ENCODE data around the gene CCL7. TPM values are rescaled to one million over a fixed set of nuclear protein-coding genes. Genes with fewer than 3 reads are reported as not detected.

The CCL7 gene
- total and polyA plus RNA-seq, 2 experiments from 2014 or later = 0.69 TPM; not detected in 1

- Histone ChIP-seq H3K4me1 (ENCODE audit: insufficient read depth) (no peaks in the 10 kb centered on the region), H3K79me2 (no peaks in the 10 kb centered on the region), H2AFZ (no peak overlapping the region), H3K4me3 (no peak overlapping the region), H3K27me3 (no peaks in the 10 kb centered on the region), H3K36me3 (replicated peaks; ENCODE audit: insufficient read depth, low read depth) (no peaks in the 10 kb centered on the region), H3K9me2 (replicated peaks; ENCODE audit: insufficient read depth) (no peaks in the 10 kb centered on the region), H3K9me3 (ENCODE audit: low read depth) (no peaks in the 10 kb centered on the region), H4K20me1 (ENCODE audit: insufficient read depth, poor library complexity, severe bottlenecking) (no peaks in the 10 kb centered on the region), H3K27ac (no peak overlapping the region), H3K4me2 (no peak overlapping the region)
- DNase-seq (ENCODE audit: low spot score) = no peak
- TF ChIP-seq CTCF (IDR thresholded peaks at IDR 0.05; ENCODE audit: poor library complexity) (no peak), EZH2phosphoT487 (IDR thresholded peaks at IDR 0.05; ENCODE audit: low read depth, severe bottlenecking, unreplicated experiment) (no peak)
- 60% methylated on average over 3 of the region's 3 CpGs for WGBS (ENCODE audit: low lambda C conversion rate, missing lambda C conversion rate)
Observed at GRCh38 chr17:34307110-34307509, 37.1 kb downstream of the CCL7 start.

GRCh38 chr17:34308371-34308770, 38.4 kb downstream of the CCL7 start:
- Histone ChIP-seq H3K4me2 (no peak overlapping the region), H3K79me2 (no peaks in the 10 kb centered on the region), H2AFZ (no peak overlapping the region), H3K27me3 (no peaks in the 10 kb centered on the region), H3K9me3 (ENCODE audit: low read depth) (no peaks in the 10 kb centered on the region), H4K20me1 (ENCODE audit: insufficient read depth, poor library complexity, severe bottlenecking) (no peaks in the 10 kb centered on the region), H3K9me2 (replicated peaks; ENCODE audit: insufficient read depth) (no peaks in the 10 kb centered on the region), H3K36me3 (replicated peaks; ENCODE audit: insufficient read depth, low read depth) (no peaks in the 10 kb centered on the region), H3K27ac (no peak overlapping the region), H3K4me3 (no peak overlapping the region), H3K4me1 (ENCODE audit: insufficient read depth) (no peaks in the 10 kb centered on the region)
- TF ChIP-seq EZH2phosphoT487 (IDR thresholded peaks at IDR 0.05; ENCODE audit: low read depth, severe bottlenecking, unreplicated experiment) (no peak), CTCF (IDR thresholded peaks at IDR 0.05; ENCODE audit: poor library complexity) (no peak), EZH2 (IDR thresholded peaks at IDR 0.05; ENCODE audit: borderline replicate concordance) (no peak)
- no peak for DNase-seq (ENCODE audit: low spot score)

GRCh38 chr17:34311291-34311690, 41.3 kb downstream of the CCL7 start:
- Histone ChIP-seq H3K79me2 (no peaks in the 10 kb centered on the region), H3K36me3 (replicated peaks; ENCODE audit: insufficient read depth, low read depth) (no peaks in the 10 kb centered on the region), H3K9me2 (replicated peaks; ENCODE audit: insufficient read depth) (no peaks in the 10 kb centered on the region), H3K4me1 (ENCODE audit: insufficient read depth) (no peaks in the 10 kb centered on the region), H3K4me2 (no peak overlapping the region), H3K27ac (no peak overlapping the region), H3K4me3 (no peak overlapping the region), H4K20me1 (ENCODE audit: insufficient read depth, poor library complexity, severe bottlenecking) (no peaks in the 10 kb centered on the region), H2AFZ (no peak overlapping the region), H3K27me3 (peaks cover 5% of the 10 kb centered on the region), H3K9me3 (ENCODE audit: low read depth) (no peaks in the 10 kb centered on the region)
- WGBS (ENCODE audit: low lambda C conversion rate, missing lambda C conversion rate) = 92% methylated on average over 7 of the region's 7 CpGs
- no peak for DNase-seq (ENCODE audit: low spot score)
- TF ChIP-seq CTCF (IDR thresholded peaks at IDR 0.05; ENCODE audit: poor library complexity) = no peak
- TF ChIP-seq EZH2phosphoT487 (IDR thresholded peaks at IDR 0.05; ENCODE audit: low read depth, severe bottlenecking, unreplicated experiment) = no peak
- TF ChIP-seq EZH2 (IDR thresholded peaks at IDR 0.05; ENCODE audit: borderline replicate concordance) = no peak

- Histone ChIP-seq H3K4me2 (no peak overlapping the region), H3K79me2 (no peaks in the 10 kb centered on the region), H3K4me1 (ENCODE audit: insufficient read depth) (no peaks in the 10 kb centered on the region), H4K20me1 (ENCODE audit: insufficient read depth, poor library complexity, severe bottlenecking) (no peaks in the 10 kb centered on the region), H3K4me3 (no peak overlapping the region), H3K27me3 (peaks cover 5% of the 10 kb centered on the region), H3K36me3 (replicated peaks; ENCODE audit: insufficient read depth, low read depth) (no peaks in the 10 kb centered on the region), H3K9me3 (ENCODE audit: low read depth) (no peaks in the 10 kb centered on the region), H3K9me2 (replicated peaks; ENCODE audit: insufficient read depth) (no peaks in the 10 kb centered on the region), H2AFZ (no peak overlapping the region), H3K27ac (no peak overlapping the region)
- DNase-seq (ENCODE audit: low spot score) = no peak
- TF ChIP-seq CTCF (IDR thresholded peaks at IDR 0.05; ENCODE audit: poor library complexity) = no peak
- TF ChIP-seq EZH2 (IDR thresholded peaks at IDR 0.05; ENCODE audit: borderline replicate concordance) = no peak
- TF ChIP-seq EZH2phosphoT487 (IDR thresholded peaks at IDR 0.05; ENCODE audit: low read depth, severe bottlenecking, unreplicated experiment) = no peak
- WGBS (ENCODE audit: low lambda C conversion rate, missing lambda C conversion rate) = 47% methylated on average over 5 of the region's 5 CpGs
Observed at GRCh38 chr17:34312080-34312479, 42.1 kb downstream of the CCL7 start.

Measured in hepatocyte (in vitro differentiated cells).